GM19467 (cell line): ENCODE data around the gene MICAL2.

ENCODE experiments used
- ATAC-seq: cut with Tn5 transposase; IDR thresholded peaks from one replicate; pipeline ENCODE4 v1.9.1; 2021; ENCODE audit warnings: mild to moderate bottlenecking, moderate library complexity; ENCODE audit not compliant: unreplicated experiment

The MICAL2 gene

GRCh38 chr11:12264361-12264760 is 154.0 kb downstream of the MICAL2 start:
- ATAC-seq: no peak

GRCh38 chr11:12266132-12266531 is 155.7 kb downstream of the MICAL2 start:
- ATAC-seq: no peak

- no peak for ATAC-seq
Measured at GRCh38 chr11:12266943-12267342, 156.6 kb downstream of the MICAL2 start.

GRCh38 chr11:12267921-12268320 is 157.5 kb downstream of the MICAL2 start:
- ATAC-seq: no peak

- no peak for ATAC-seq
Measured at GRCh38 chr11:12269104-12269441, 158.7 kb downstream of the MICAL2 start.

GRCh38 chr11:12269446-12270214 is 159.2 kb downstream of the MICAL2 start:
- no peak for ATAC-seq

- no peak for ATAC-seq
Measured at GRCh38 chr11:12270215-12270797, 159.9 kb downstream of the MICAL2 start.

- ATAC-seq: no peak
Measured at GRCh38 chr11:12270817-12271216, 160.4 kb downstream of the MICAL2 start.

GRCh38 chr11:12271241-12271640 is 160.9 kb downstream of the MICAL2 start:
- ATAC-seq: no peak

- ATAC-seq: no peak
Measured at GRCh38 chr11:12271826-12272366, 161.5 kb downstream of the MICAL2 start.

GRCh38 chr11:12272821-12273617 is 162.6 kb downstream of the MICAL2 start:
- ATAC-seq: no peak

GRCh38 chr11:12273618-12273995 is 163.2 kb downstream of the MICAL2 start:
- ATAC-seq: no peak

- no peak for ATAC-seq
Measured at GRCh38 chr11:12274056-12274455, 163.7 kb downstream of the MICAL2 start.

- no peak for ATAC-seq
Measured at GRCh38 chr11:12274558-12275197, 164.3 kb downstream of the MICAL2 start.

- no peak for ATAC-seq
Measured at GRCh38 chr11:12275818-12276217, 165.4 kb downstream of the MICAL2 start.

GRCh38 chr11:12276356-12276755 is 166.0 kb downstream of the MICAL2 start:
- ATAC-seq: no peak

- ATAC-seq: no peak
Measured at GRCh38 chr11:12276831-12277475, 166.6 kb downstream of the MICAL2 start.

GRCh38 chr11:12278766-12279671 is 168.6 kb downstream of the MICAL2 start:
- no peak for ATAC-seq

- ATAC-seq: no peak
Measured at GRCh38 chr11:12279672-12280108, 169.3 kb downstream of the MICAL2 start.
